Measurements from ENCODE around the gene NCAN.
A peak's percentile ranks its signal among the peaks of the same experiment; 100 is the strongest.

The NCAN gene

GRCh38 chr19:19211499-19212420, at the start of gene NCAN:
NCAN (plus strand) TSS chr19:19211958; CDS start chr19:19216954, 4,996 bp downstream.
- H3K9me3 ChIP-seq (replicated peaks in 1 of 11): peaks cover 0 to 3% (median 0%) of the 10 kb centered on the region in 11 experiments; a peak in 2 of 22 replicates
- peaks cover 0 to 9% (median 0%) of the 10 kb centered on the region in 10 experiments; a peak in 5 of 20 replicates for H3K4me1 ChIP-seq
- H3K4me2 ChIP-seq: no peak within 1 kb of the TSS
- H4K20me1 ChIP-seq: peaks cover 0 to 21% (median 0%) of the 10 kb centered on the region in 11 experiments; a peak in 6 of 22 replicates
- TF ChIP-seq Cebpa-rat (IDR thresholded peaks at IDR 0.05): no peak
- H3K36me3 ChIP-seq: no peaks in the 10 kb centered on the region
- no peak within 1 kb of the TSS for H3K9ac ChIP-seq
- peaks cover 37 to 61% (median 45%) of the 10 kb centered on the region in 11 experiments for H3K27me3 ChIP-seq
- H3K27ac ChIP-seq: no peak within 1 kb of the TSS
- no peak within 1 kb of the TSS for H3K4me3 ChIP-seq

GRCh38 chr19:19162495-19162894, 49.3 kb upstream of the NCAN start:
- no peak for TF ChIP-seq Cebpa-rat (IDR thresholded peaks at IDR 0.05)
- peaks cover 0 to 66% (median 0%) of the 10 kb centered on the region in 11 experiments; a peak in 8 of 22 replicates for H4K20me1 ChIP-seq
- H3K27ac ChIP-seq: no peak overlapping the region
- no peak overlapping the region for H3K4me2 ChIP-seq
- no peaks in the 10 kb centered on the region for H3K9me3 ChIP-seq (replicated peaks in 1 of 11)
- H3K9ac ChIP-seq: no peak overlapping the region
- no peak overlapping the region for H3K4me3 ChIP-seq
- H3K27me3 ChIP-seq: no peaks in the 10 kb centered on the region
- peaks cover 0 to 29% (median 18%) of the 10 kb centered on the region in 10 experiments; a peak in 18 of 20 replicates for H3K4me1 ChIP-seq
- H3K36me3 ChIP-seq: peaks cover 0 to under 1% (median 0%) of the 10 kb centered on the region in 11 experiments; a peak in 1 of 22 replicates

GRCh38 chr19:19165396-19165795, 46.4 kb upstream of the NCAN start:
- Histone ChIP-seq H3K27me3 (peaks cover 0 to 10% (median 0%) of the 10 kb centered on the region in 11 experiments; a peak in 2 of 22 replicates), H3K9ac (no peak overlapping the region), H3K4me2 (no peak overlapping the region), H3K36me3 (peaks cover 0 to 6% (median 0%) of the 10 kb centered on the region in 11 experiments; a peak in 2 of 22 replicates), H3K4me1 (peaks cover 4 to 19% (median 15%) of the 10 kb centered on the region in 10 experiments), H3K27ac (no peak overlapping the region), H4K20me1 (peaks cover 11 to 77% (median 19%) of the 10 kb centered on the region in 11 experiments; a peak in 19 of 22 replicates), H3K4me3 (no peak overlapping the region), H3K9me3 (replicated peaks in 1 of 11) (no peaks in the 10 kb centered on the region)
- TF ChIP-seq Cebpa-rat (IDR thresholded peaks at IDR 0.05): no peak

- Histone ChIP-seq H3K9ac (no peak overlapping the region), H3K4me2 (no peak overlapping the region)
Observed at GRCh38 chr19:19167612-19168011, 44.1 kb upstream of the NCAN start.

GRCh38 chr19:19169236-19170052, 42.3 kb upstream of the NCAN start:
- H3K4me1 ChIP-seq: peaks cover 23 to 33% (median 30%) of the 10 kb centered on the region in 10 experiments

More at GRCh38 chr19:19167612-19168011, 44.1 kb upstream of the NCAN start:
- peaks cover 0 to 10% (median 0%) of the 10 kb centered on the region in 11 experiments; a peak in 3 of 22 replicates for H3K27me3 ChIP-seq
- no peak overlapping the region for H3K27ac ChIP-seq
- TF ChIP-seq Cebpa-rat (IDR thresholded peaks at IDR 0.05): no peak
- H3K4me1 ChIP-seq: peaks cover 17 to 32% (median 27%) of the 10 kb centered on the region in 10 experiments
- H3K4me3 ChIP-seq: no peak overlapping the region
- H4K20me1 ChIP-seq: peaks cover 12 to 86% (median 36%) of the 10 kb centered on the region in 11 experiments; a peak in 19 of 22 replicates
- peaks cover 0 to 6% (median 0%) of the 10 kb centered on the region in 11 experiments; a peak in 2 of 22 replicates for H3K36me3 ChIP-seq
- no peaks in the 10 kb centered on the region for H3K9me3 ChIP-seq (replicated peaks in 1 of 11)

GRCh38 chr19:19170053-19170872, 41.5 kb upstream of the NCAN start, which contains the start of gene MEF2B:
MEF2B (minus strand) TSS chr19:19170263; CDS start chr19:19150735, 19,528 bp downstream.
- Histone ChIP-seq H3K4me1 (peaks cover 23 to 33% (median 30%) of the 10 kb centered on the region in 10 experiments), H3K36me3 (peaks cover 0 to 6% (median 0%) of the 10 kb centered on the region in 11 experiments; a peak in 3 of 22 replicates), H4K20me1 (peaks cover 12 to 68% (median 36%) of the 10 kb centered on the region in 11 experiments; a peak in 19 of 22 replicates), H3K27me3 (peaks cover 0 to 10% (median 0%) of the 10 kb centered on the region in 11 experiments; a peak in 3 of 22 replicates), H3K9me3 (replicated peaks in 1 of 11) (no peaks in the 10 kb centered on the region), H3K9ac (peak within 1 kb of the TSS in 9 of 11 experiments; percentile 11 to 59 (median 28); a peak in 10 of 22 replicates), H3K27ac (peak within 1 kb of the TSS in 3 of 11 experiments; percentile 0 to 21 (median 5); a peak in 5 of 22 replicates), H3K4me2 (peak within 1 kb of the TSS; percentile 81 to 93 (median 90)), H3K4me3 (peak within 1 kb of the TSS; percentile 2 to 61 (median 36); a peak in 15 of 20 replicates)
- TF ChIP-seq Cebpa-rat (IDR thresholded peaks at IDR 0.05): no peak

More at GRCh38 chr19:19169236-19170052, 42.3 kb upstream of the NCAN start:
- no peak for TF ChIP-seq Cebpa-rat (IDR thresholded peaks at IDR 0.05)
- H3K9ac ChIP-seq: peak overlapping the region in 1 of 11 experiments; percentile 59; a peak in 2 of 22 replicates
- peak overlapping the region in 5 of 10 experiments; percentile 35 to 61 (median 47); a peak in 5 of 20 replicates for H3K4me3 ChIP-seq
- H3K4me2 ChIP-seq: peak overlapping the region; percentile 81 to 93 (median 90)
- no peaks in the 10 kb centered on the region for H3K9me3 ChIP-seq (replicated peaks in 1 of 11)
- peaks cover 0 to 10% (median 0%) of the 10 kb centered on the region in 11 experiments; a peak in 3 of 22 replicates for H3K27me3 ChIP-seq
- peaks cover 0 to 6% (median 0%) of the 10 kb centered on the region in 11 experiments; a peak in 3 of 22 replicates for H3K36me3 ChIP-seq
- no peak overlapping the region for H3K27ac ChIP-seq
- H4K20me1 ChIP-seq: peaks cover 12 to 76% (median 36%) of the 10 kb centered on the region in 11 experiments; a peak in 19 of 22 replicates
